OCI-LY7 (cell line): ENCODE data around the gene FBXL20.

Source experiments
- CTCF ChIP-seq: fragments of 200-600 bp; sonication (generic); conservative IDR thresholded peaks from 2 replicates; pipeline ENCODE4 v1.5.1; 2014; ENCODE audit warnings: mild to moderate bottlenecking, antibody characterized with exemption, low read length, moderate library complexity, mixed read lengths
- EZH2phosphoT487 ChIP-seq: fragments of 200-600 bp; sonication (generic); IDR thresholded peaks from 2 replicates; pipeline ENCODE4 v1.6.1; 2018; ENCODE audit warnings: low read depth, borderline replicate concordance, mild to moderate bottlenecking, mixed run types, antibody characterized with exemption, low read length, moderate library complexity, mixed read lengths

GRCh38 chr17:39227364-39227919, 174.0 kb downstream of the FBXL20 start:
- TF ChIP-seq CTCF (no peak), EZH2phosphoT487 (no peak)
